GM08714 (cell line): Measurements from ENCODE around the gene CARS2.
"Not testable (repeated sequence)": the region's sequence is repeated elsewhere in the genome, so short reads cannot be mapped to it uniquely, and the experiment has no call there.

Experiments used
- H3K4me3 ChIP-seq: fragments of 200-500 bp; sonication (Bioruptor generic); 2 replicates; pipeline ENCODE4 v1.5.1; 2014; ENCODE audit warnings: mild to moderate bottlenecking, low read length, inconsistent platforms
- ZNF274 ChIP-seq: IDR thresholded peaks from 2 replicates; pipeline ENCODE4 v1.6.1; 2012; ENCODE audit warnings: mild to moderate bottlenecking, low read depth, low read length

CARS2 gene

GRCh38 chr13:110681868-110682550 is 23.9 kb downstream of the CARS2 start:
- no peak overlapping the region for H3K4me3 ChIP-seq
- no peak for TF ChIP-seq ZNF274

- TF ChIP-seq ZNF274, result no peak
Observed at GRCh38 chr13:110680852-110681251, 25.1 kb downstream of the CARS2 start.

GRCh38 chr13:110677731-110678545 is 28.0 kb downstream of the CARS2 start:
- H3K4me3 ChIP-seq, result no peak overlapping the region
- no peak for TF ChIP-seq ZNF274

More at GRCh38 chr13:110680852-110681251, 25.1 kb downstream of the CARS2 start:
- H3K4me3 ChIP-seq, result no peak overlapping the region

GRCh38 chr13:110676595-110677587 is 29.0 kb downstream of the CARS2 start:
- H3K4me3 ChIP-seq, result no peak overlapping the region; the same call in 1 of the 2 replicates
- TF ChIP-seq ZNF274, result no peak

GRCh38 chr13:110669814-110670213 is 36.1 kb downstream of the CARS2 start:
- H3K4me3 ChIP-seq, result not testable (repeated sequence)

- TF ChIP-seq ZNF274, result no peak
- H3K4me3 ChIP-seq, result no peak overlapping the region
Observed at GRCh38 chr13:110669036-110669435, 36.9 kb downstream of the CARS2 start.

GRCh38 chr13:110666255-110666533 is 39.7 kb downstream of the CARS2 start:
- TF ChIP-seq ZNF274, result no peak
- H3K4me3 ChIP-seq, result no peak overlapping the region

- no peak overlapping the region for H3K4me3 ChIP-seq
- TF ChIP-seq ZNF274, result no peak
Observed at GRCh38 chr13:110665491-110666254, 40.2 kb downstream of the CARS2 start.

- no peak overlapping the region for H3K4me3 ChIP-seq
- TF ChIP-seq ZNF274, result no peak
Observed at GRCh38 chr13:110664673-110665072, 41.2 kb downstream of the CARS2 start.

GRCh38 chr13:110664041-110664440 is 41.9 kb downstream of the CARS2 start:
- no peak for TF ChIP-seq ZNF274
- H3K4me3 ChIP-seq, result no peak overlapping the region

GRCh38 chr13:110663491-110663890 is 42.4 kb downstream of the CARS2 start:
- no peak for TF ChIP-seq ZNF274
- H3K4me3 ChIP-seq, result no peak overlapping the region

GRCh38 chr13:110662777-110663443 is 43.0 kb downstream of the CARS2 start:
- H3K4me3 ChIP-seq, result no peak overlapping the region

GRCh38 chr13:110662091-110662490 is 43.8 kb downstream of the CARS2 start:
- no peak overlapping the region for H3K4me3 ChIP-seq
- no peak for TF ChIP-seq ZNF274

More at GRCh38 chr13:110662777-110663443, 43.0 kb downstream of the CARS2 start:
- TF ChIP-seq ZNF274, result no peak
